Tibial artery (tissue), 4 donors: ENCODE data around the gene BLID.

ENCODE experiments used
- DNase-seq, 2 donors: peaks; one replicate each; pipeline ENCODE4 v3.0.0-alpha.2; 2019
- H3K27ac ChIP-seq, 2 donors: fragments of 200-600 bp; sonication (generic) in 1 of 2; 1 replicate in 1 of 2; 2 replicates in 1 of 2; pipeline ENCODE4 v1.5.1; 2018 to 2019; ENCODE audit warnings: mild to moderate bottlenecking in 1 of 2
- H3K27me3 ChIP-seq, 2 donors: fragments of 200-600 bp; sonication (generic) in 1 of 2; one replicate each; pipeline versions ENCODE4 v1.5.1 to v1.6.0; 2016 to 2019
- H3K36me3 ChIP-seq, 3 donors: fragments of 200-600 bp; sonication (generic) in 2 of 3; one replicate each; pipeline ENCODE4 v1.5.1; 2016 to 2019; ENCODE audit warnings: mild to moderate bottlenecking in 2 of 3
- H3K4me1 ChIP-seq, 4 donors: fragments of 200-600 bp; sonication (generic) in 2 of 4; 1 replicate in 3 of 4; 2 replicates in 1 of 4; pipeline ENCODE4 v1.5.1; 2016 to 2019
- H3K4me3 ChIP-seq, 2 donors: fragments of 200-600 bp; sonication (generic) in 1 of 2; 1 replicate in 1 of 2; 2 replicates in 1 of 2; pipeline ENCODE4 v1.5.1; 2018 to 2019; ENCODE audit warnings: mild to moderate bottlenecking in 2 of 2
- H3K9me3 ChIP-seq, 3 donors: fragments of 200-600 bp; sonication (generic) in 1 of 3; one replicate each; pipeline ENCODE4 v1.5.1; 2016 to 2019
- CTCF ChIP-seq, 2 experiments: fragments of 200-600 bp in 1 of 2; fragments of 450-650 bp in 1 of 2; IDR thresholded peaks; one replicate each; pipeline ENCODE4 v1.5.1; 2017 to 2019; ENCODE audit warnings: antibody characterized with exemption in 2 of 2, mild to moderate bottlenecking in 1 of 2, moderate library complexity in 1 of 2
- intact Hi-C: fragments of 100-400 bp; cut with DNase I; formaldehyde crosslinking; loops from one replicate; pipeline ENCODE4 v1.15.0; 2023; ENCODE audit warnings: low total_unique reads

BLID gene

GRCh38 chr11:122115524-122116379 is at the start of gene BLID:
Gene BLID, minus strand, starts transcription at chr11:122116215. Its CDS starts 293 bp downstream, at chr11:122115922.
- no peaks in the 10 kb centered on the region for H3K27me3 ChIP-seq
- peaks cover 0 to 43% (median 9%) of the 10 kb centered on the region in 4 donors for H3K4me1 ChIP-seq
- no peaks in the 10 kb centered on the region for H3K9me3 ChIP-seq
- H3K4me3 ChIP-seq: no peak within 1 kb of the TSS
- H3K27ac ChIP-seq: peak within 1 kb of the TSS; percentile 9 to 32
- peak in 1 of 2 donors; percentile 38 for DNase-seq
- intact Hi-C loops: no loop called here
- H3K36me3 ChIP-seq: no peaks in the 10 kb centered on the region
- TF ChIP-seq CTCF (IDR thresholded peaks at IDR 0.05): peak in 1 of 2 experiments; percentile 21

GRCh38 chr11:122163053-122163819 is 47.2 kb upstream of the BLID start:
- peaks cover 0 to 95% (median 25%) of the 10 kb centered on the region in 4 donors for H3K4me1 ChIP-seq
- TF ChIP-seq CTCF (IDR thresholded peaks at IDR 0.05): no peak
- intact Hi-C loops: no loop called here

GRCh38 chr11:122162095-122162494 is 46.1 kb upstream of the BLID start:
- Histone ChIP-seq H3K9me3 (no peaks in the 10 kb centered on the region), H3K27me3 (no peaks in the 10 kb centered on the region), H3K27ac (peak overlapping the region; percentile 34 to 55), H3K4me1 (peaks cover 0 to 89% (median 27%) of the 10 kb centered on the region in 4 donors), H3K36me3 (no peaks in the 10 kb centered on the region), H3K4me3 (no peak overlapping the region)
- no peak for DNase-seq
- intact Hi-C loops: no loop called here
- no peak for TF ChIP-seq CTCF (IDR thresholded peaks at IDR 0.05)

More at GRCh38 chr11:122163053-122163819, 47.2 kb upstream of the BLID start:
- Histone ChIP-seq H3K9me3 (no peaks in the 10 kb centered on the region), H3K36me3 (no peaks in the 10 kb centered on the region), H3K27ac (peak overlapping the region in 1 of 2 donors; percentile 1), H3K4me3 (no peak overlapping the region), H3K27me3 (no peaks in the 10 kb centered on the region)
- DNase-seq: no peak

GRCh38 chr11:122160841-122161590 is 45.0 kb upstream of the BLID start:
- TF ChIP-seq CTCF (IDR thresholded peaks at IDR 0.05): no peak
- Histone ChIP-seq H3K4me3 (no peak overlapping the region), H3K36me3 (no peaks in the 10 kb centered on the region), H3K27ac (peak overlapping the region; percentile 34 to 55), H3K4me1 (peaks cover 0 to 82% (median 27%) of the 10 kb centered on the region in 4 donors), H3K9me3 (no peaks in the 10 kb centered on the region), H3K27me3 (no peaks in the 10 kb centered on the region)
- intact Hi-C loops: no loop called here
- no peak for DNase-seq

GRCh38 chr11:122159861-122160260 is 43.8 kb upstream of the BLID start:
- Histone ChIP-seq H3K27me3 (no peaks in the 10 kb centered on the region), H3K36me3 (no peaks in the 10 kb centered on the region), H3K4me3 (peak overlapping the region in 1 of 2 donors; percentile 47), H3K9me3 (no peaks in the 10 kb centered on the region), H3K4me1 (peaks cover 0 to 73% (median 22%) of the 10 kb centered on the region in 4 donors), H3K27ac (peak overlapping the region; percentile 71 to 72)
- TF ChIP-seq CTCF (IDR thresholded peaks at IDR 0.05): no peak
- intact Hi-C loops: no loop called here
- DNase-seq: no peak
